SK-N-SH (cell line): ENCODE results near the gene SPAG4.

Source experiments
- CTCF ChIP-seq: fragments of 200-600 bp; sonication (generic); IDR thresholded peaks from 2 replicates; pipeline ENCODE4 v1.6.1; 2017; ENCODE audit warnings: antibody characterized with exemption, mild to moderate bottlenecking, moderate library complexity
- EZH2phosphoT487 ChIP-seq: fragments of 200-600 bp; sonication (generic); IDR thresholded peaks from 2 replicates; pipeline ENCODE4 v1.6.1; 2017; ENCODE audit warnings: low read depth, mixed run types, mild to moderate bottlenecking, antibody characterized with exemption, moderate library complexity, borderline replicate concordance
- GABPA ChIP-seq: IDR thresholded peaks from 2 replicates; pipeline ENCODE4 v1.4.0; 2012; ENCODE audit warnings: low read depth, mild to moderate bottlenecking
- POLR2AphosphoS5 ChIP-seq: IDR thresholded peaks from 2 replicates; pipeline ENCODE4 v1.6.1; 2012; ENCODE audit warnings: low read depth, low read length
- TEAD4 ChIP-seq: IDR thresholded peaks from 2 replicates; pipeline ENCODE4 v1.4.0; 2012; ENCODE audit warnings: mild to moderate bottlenecking, borderline replicate concordance; ENCODE audit not compliant: insufficient read depth

DNA sequence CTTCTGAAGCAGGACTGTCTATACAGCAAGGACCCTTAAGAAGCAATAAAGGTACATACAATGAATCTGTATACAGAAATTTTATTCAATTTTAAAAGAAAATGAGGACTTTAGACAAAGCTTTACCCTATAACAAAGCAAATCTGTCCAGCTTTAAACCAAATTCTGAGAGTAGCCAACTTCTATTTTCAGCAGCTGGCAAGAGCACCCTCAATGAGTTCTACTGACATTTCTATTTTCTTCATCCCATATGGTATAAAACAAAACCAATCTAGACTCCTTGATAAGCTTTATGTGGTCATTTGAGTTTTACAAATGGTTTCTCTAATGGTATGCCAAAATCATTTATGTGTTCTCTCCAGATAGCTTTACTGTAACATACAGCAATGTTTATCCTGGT, 36.3 kb downstream of the SPAG4 start:
- no peak for TF ChIP-seq TEAD4
- TF ChIP-seq GABPA, result no peak
- TF ChIP-seq CTCF, result no peak
- no peak for TF ChIP-seq EZH2phosphoT487
- TF ChIP-seq POLR2AphosphoS5, result no peak
